CD4-positive, alpha-beta T cell treated with Interleukin-21 for 1 hour (primary cell): ENCODE data around the gene CMTR1.

Experiments used
- DNase-seq: peaks from one replicate; pipeline ENCODE4 v3.0.0-alpha.2; 2020

The CMTR1 gene

GRCh38 chr6:37514321-37514771, 81.3 kb downstream of the CMTR1 start:
- peak; percentile 46 for DNase-seq

- DNase-seq = no peak
Measured at GRCh38 chr6:37514837-37515236, 81.8 kb downstream of the CMTR1 start.

DNA sequence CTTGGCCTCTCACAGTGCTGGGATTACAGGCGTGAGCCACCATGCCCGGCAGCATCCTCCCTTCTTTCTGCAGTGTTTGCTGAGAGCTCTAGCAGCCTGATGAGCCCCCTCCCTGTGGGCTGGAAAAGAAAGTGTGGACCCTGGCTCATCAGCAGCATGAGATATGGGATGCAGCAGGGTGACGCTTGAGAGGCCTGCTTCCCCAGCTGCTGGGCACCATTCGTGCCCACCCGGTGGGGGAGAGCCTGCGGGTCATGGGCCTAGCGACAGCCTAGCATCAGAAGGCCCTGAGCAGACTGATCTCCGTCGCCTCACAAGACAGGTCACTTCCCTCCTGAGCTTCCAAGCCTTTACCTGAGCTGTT, 82.7 kb downstream of the CMTR1 start:
- no peak for DNase-seq

DNA sequence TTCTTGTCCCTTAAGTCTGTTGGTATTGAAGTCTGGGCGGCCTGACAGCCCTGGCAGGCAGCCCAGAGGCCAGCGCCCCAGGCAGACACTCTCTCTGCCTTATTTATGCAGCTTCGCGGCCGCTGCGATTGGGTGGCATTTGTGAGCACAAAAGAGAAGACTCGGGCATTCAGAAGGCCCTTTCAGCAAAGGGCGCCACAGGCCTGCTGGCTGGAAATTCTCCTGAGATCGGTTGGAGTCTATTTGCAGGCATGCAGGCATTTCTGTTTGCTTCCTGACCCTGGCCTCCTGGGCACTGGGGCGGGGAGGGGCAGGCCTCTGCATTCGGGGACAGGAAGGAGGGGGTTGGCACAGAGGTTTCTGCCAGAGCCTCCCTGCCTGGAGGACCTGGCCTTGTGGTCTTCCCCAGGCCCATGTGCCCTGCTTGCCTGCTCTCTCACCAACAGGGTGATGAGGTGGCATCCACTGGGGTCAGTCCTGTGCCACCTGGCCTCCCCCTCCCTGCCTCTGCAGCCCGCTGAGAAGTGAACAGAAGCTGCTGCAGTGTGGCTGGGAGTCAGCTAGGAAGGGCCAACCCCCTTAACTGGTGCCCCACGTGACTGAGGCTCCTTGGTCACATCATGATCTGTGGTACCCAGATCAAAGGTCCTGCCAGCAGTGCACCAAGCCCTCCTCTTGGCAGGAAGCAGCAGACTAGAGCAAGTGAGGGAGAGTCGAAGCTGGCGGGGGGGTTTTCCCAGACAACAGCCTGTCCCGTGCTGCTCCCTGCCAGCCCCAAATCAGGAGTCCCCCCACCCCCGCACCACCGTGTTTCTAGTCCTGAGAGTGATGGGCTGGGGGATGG, 83.3 kb downstream of the CMTR1 start:
- DNase-seq = peak; percentile 95

DNA sequence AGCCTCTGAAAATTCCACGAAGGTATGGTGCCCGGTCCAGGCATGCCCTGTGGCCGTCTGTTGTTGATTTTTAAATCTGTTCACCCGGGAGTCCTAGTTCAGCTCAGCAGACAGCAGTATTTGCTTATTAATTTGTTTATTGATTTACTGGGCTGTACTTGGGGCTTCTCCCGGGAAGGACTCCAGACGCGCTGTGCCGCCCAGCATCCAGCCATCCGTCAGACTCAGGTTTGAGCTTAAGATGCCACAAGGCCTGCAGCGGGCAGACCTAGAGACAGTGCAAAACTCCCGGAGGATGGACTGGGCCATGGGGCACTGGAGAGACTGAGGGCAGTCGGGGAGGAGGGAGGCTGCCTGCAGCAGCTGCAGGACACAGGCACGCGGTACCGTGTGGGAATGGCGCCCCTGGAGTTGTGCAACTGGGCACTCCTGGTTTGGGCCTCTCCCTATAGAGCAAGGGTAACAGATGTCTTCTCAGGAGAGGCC, 83.9 kb downstream of the CMTR1 start:
- DNase-seq = no peak

DNA sequence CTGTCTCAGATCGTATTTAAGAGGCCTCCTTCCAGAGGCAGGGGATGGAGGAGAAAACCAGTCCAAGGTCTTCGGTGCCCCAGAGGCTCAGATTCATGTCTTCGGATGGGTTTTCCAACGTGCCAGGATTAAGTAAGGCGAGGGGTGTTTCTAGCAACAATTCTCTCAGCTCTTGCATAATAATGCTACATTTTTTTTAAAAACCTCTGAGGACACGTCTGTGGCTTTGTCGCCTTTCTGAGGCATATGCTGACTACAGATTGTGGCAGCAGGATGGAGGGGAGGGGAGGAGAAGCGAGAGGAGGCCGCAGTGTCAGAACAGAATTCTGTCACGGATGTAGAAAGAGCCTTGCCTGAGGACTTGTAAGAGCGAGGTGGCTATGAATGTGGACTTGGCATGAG, 84.4 kb downstream of the CMTR1 start:
- DNase-seq = peak; percentile 89

DNA sequence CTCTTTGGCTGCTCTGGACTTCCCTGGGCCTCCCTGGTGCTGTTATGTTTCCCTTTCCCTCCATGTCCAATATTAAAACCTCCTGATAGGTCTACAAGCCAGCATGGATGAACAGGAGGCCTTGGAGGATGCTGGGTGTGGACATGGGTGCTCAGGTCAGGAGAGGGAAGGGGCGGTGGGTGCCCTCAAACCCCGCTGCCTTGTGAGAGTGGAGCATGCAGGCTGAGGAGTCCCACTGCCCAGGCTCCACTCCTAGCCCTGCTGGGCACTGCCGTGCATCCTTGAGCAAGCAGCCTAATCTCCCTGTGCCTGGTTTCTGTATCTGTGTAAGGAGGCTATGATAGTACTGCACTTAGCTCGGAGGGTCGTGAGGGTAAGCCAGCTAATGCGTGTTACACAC, 85.1 kb downstream of the CMTR1 start:
- DNase-seq = no peak

DNA sequence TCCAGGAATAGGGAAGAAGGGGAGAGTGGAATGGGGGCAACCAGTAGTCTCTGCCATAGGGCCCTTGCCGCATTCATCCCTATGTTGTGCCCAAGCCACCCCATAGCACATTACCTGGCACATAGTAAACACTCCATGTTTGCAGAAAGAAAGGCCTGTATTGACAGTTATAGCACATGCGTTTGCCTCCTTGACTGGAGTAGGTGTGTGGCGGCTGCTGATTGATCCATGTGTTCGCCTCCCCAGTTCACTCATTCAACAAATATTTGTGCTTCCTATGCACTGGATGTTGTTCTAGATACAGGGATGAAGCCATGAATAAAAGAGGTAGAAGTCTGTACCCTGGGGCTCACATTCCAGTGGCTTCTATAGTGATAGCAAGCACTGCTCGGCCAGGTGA, 86.4 kb downstream of the CMTR1 start:
- DNase-seq = no peak

DNA sequence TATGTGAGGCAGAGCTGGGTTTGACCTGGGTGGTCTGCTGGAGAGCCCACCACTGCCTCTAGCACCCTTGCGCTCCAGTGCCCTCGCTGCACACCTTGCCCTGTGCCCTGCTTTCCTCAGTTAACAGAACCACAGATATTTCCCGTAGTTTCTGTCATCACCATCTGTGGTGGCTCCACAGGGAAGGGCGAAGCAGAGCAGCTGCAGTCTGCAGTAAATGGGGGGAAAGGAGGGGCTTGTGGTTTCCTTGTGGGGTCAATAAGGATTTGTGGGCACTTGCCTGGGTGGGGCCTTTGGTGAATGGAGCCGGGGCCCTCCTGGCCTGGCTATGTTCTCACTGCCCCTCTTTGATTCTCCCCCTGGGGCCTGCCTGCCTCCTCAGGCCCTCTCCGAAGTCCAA, 87.9 kb downstream of the CMTR1 start:
- no peak for DNase-seq

DNA sequence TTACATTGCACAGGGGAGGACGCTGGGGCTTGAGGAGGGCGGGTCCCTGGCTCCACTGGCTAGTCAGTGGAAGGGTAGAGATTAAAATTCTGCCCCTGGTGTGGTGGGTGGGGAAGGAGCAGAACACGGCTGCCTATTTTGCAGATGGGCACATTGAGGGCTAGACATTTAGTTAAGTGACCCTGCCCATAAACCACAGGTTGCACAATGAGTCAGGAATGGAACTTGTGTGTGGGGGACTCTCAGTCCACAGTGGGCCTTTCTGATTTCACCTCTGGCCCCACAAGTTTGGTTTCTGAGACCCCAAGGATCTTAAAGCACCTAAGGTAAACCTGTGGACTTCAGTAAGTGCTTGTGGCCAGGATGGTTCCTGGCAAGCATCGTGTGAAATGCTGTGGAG, 88.7 kb downstream of the CMTR1 start:
- no peak for DNase-seq

DNA sequence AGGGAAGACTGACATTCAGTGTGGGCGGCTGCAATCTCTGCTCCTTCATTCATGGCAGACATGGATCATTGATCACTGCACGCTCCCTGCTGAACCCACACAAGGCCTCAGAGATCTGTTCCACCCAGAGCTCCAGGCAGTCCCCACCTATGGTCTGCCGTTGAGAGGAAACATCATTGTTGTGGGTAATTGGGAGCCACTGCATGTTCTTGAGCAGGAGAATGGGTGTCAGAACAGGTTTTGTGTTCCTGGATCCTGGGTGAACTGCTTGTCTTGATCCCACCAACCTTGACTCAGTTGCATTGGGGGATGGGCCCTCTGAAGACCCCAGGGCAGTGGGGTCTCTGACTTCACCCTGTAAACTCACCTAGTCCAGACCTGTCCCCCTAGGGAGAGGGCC, 89.8 kb downstream of the CMTR1 start:
- no peak for DNase-seq

DNA sequence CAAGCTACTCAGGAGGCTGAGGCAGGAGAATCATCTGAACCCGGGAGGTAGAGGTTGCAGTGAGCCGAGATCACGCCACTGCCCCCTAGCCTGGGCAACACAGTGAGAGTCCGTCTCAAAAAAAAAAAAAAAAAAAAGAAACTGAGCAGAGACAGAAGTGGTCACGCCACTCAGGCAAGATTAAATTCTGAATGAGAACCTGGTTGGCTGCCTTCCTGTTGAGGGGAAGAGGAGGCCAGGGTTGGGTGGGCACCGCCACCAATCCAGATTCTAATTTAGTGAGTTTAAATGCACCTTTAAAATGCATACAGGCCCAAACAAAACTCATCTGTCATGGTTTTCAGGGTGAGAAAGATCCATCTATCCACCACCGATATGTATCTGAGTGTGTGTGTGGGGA, 90.4 kb downstream of the CMTR1 start:
- no peak for DNase-seq

- DNase-seq = no peak
Measured at GRCh38 chr6:37524025-37524969, 91.3 kb downstream of the CMTR1 start.

GRCh38 chr6:37524970-37525318, 91.9 kb downstream of the CMTR1 start:
- no peak for DNase-seq

GRCh38 chr6:37525460-37526357, 92.7 kb downstream of the CMTR1 start:
- no peak for DNase-seq

GRCh38 chr6:37528541-37528940, 95.5 kb downstream of the CMTR1 start:
- no peak for DNase-seq

DNA sequence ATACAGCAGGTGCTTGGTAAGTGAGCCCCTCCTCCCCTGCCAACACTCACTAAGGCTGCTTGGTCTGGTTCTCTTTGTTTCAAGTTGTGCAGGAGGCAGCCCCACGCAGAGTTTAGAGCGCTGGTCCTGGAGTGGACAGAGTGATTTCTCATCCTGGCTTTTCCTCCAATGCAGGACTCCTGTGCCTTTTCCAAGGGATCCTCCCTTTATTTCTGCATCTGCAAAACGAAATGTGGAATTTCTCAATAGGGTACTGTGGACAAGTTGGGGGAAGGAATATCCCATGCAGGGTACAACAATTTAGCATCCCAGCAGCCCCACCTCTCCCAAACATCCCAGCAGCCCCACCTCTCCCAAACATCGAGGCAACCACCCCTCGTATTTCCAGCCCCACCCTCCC, 97.3 kb downstream of the CMTR1 start:
- DNase-seq = no peak

GRCh38 chr6:37531026-37531425, 98.0 kb downstream of the CMTR1 start:
- no peak for DNase-seq
